Memory B cell (primary cell): ENCODE results near the gene CASP10.

Source experiments
- ATAC-seq: fragments of 150-1000 bp; cut with Tn5 transposase; 2 replicates; pipeline ENCODE4 v1.10.0; 2021; ENCODE audit warnings: low read depth, mild to moderate bottlenecking, moderate library complexity
- DNase-seq, 2 donors: peaks; one replicate each; pipeline ENCODE4 v3.0.0; 2022; ENCODE audit warnings: low spot score in 2 of 2
- H3K27ac Mint-ChIP-seq: one replicate; pipeline ENCODE4 v1.8.0; 2022; ENCODE audit warnings: mild to moderate bottlenecking, moderate library complexity, mixed read lengths
- H3K27me3 Mint-ChIP-seq: one replicate; pipeline ENCODE4 v1.8.0; 2022; ENCODE audit warnings: mixed read lengths
- H3K36me3 Mint-ChIP-seq: one replicate; pipeline ENCODE4 v1.8.0; 2022; ENCODE audit warnings: mild to moderate bottlenecking, mixed read lengths
- H3K4me1 Mint-ChIP-seq: one replicate; pipeline ENCODE4 v1.8.0; 2022; ENCODE audit warnings: mixed read lengths
- H3K4me3 Mint-ChIP-seq: one replicate; pipeline ENCODE4 v1.8.0; 2022; ENCODE audit warnings: mild to moderate bottlenecking, moderate library complexity, mixed read lengths
- H3K9me3 Mint-ChIP-seq: one replicate; pipeline ENCODE4 v1.8.0; 2022; ENCODE audit warnings: mixed read lengths

Gene CASP10

DNA sequence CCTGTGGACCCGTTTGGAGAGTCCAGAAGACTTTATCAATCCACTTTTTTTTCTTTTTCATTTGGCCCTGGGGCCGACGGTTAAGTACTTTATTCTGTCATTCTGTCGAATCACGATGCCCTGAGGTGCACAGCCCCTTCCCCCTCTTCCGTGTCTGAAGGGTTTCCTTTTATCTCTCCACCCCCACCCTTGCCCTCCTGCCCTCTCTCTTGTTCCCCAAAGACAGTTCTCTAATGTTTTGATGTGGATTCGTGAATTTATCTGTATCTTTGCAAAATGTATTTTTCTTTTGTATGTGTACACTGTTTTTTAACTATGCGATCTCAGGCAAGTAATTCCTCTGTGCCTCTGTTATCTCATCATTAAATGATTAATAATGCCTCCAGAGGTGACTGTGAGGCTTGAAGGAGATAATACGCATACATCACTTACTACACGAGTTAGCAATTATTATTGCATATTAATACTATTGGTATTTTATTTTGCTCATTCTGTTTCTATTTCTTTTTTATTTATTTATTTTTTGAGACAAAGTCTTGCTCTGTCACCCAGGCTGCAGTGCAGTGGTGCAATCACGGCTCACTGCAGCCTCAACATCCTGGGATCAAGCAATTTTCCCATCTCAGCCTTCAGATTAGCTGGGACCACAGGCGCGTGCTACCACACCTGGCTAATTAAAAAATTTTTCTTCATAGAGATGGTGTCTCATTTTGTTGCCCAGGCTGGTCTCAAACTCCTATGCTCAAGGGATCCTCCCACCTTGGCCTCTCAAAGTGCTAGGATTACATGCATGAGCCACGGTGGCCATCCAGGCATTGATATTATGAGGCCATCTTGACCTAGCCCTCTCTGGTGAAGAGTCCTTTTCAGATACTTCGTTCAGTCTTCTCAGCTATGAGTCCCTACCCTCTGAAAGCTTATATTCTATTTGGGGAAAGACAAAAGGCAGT lies 76.0 kb downstream of the CASP10 start:
- ATAC-seq (peak; percentile 4), DNase-seq (no peak)
- Mint-ChIP-seq H3K27me3 (no peaks in the 10 kb centered on the region), H3K9me3 (no peaks in the 10 kb centered on the region), H3K27ac (peak overlapping the region; percentile 99), H3K4me3 (peak overlapping the region; percentile 85), H3K36me3 (peaks cover 3% of the 10 kb centered on the region), H3K4me1 (peaks cover 38% of the 10 kb centered on the region)

DNA sequence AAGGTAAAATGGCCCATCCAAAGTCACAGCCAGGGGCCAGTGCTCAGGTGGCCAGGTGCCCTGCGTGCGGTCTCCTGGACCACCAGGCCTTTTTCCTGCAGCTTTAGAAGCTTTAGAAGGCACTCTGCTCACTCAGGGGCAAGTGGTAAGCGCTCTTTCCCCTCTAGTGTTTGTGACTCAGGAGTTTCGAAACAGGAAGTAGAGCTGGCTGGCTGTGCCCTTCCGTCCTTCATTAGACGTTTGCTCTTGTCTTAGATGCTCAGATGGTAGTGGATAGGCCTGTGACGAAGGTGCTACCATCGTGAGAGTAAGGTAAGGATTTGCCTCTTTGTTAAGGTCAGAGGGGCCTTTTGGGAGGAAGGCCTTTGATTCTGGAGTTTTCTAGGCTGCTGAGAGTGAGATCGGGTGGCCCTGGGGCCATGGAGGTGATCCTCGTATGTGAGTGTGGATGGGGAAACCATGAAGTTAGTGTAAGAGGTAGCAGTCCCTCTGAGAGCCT lies 77.4 kb downstream of the CASP10 start, which contains the start of gene CASP8:
CASP8 (plus strand) TSS at position 235 of the 499 bp plus-strand sequence. CDS start 5,951 bp downstream, outside the sequence.
- Mint-ChIP-seq H3K9me3 (no peaks in the 10 kb centered on the region), H3K27ac (peak within 1 kb of the TSS; percentile 99), H3K4me3 (peak within 1 kb of the TSS; percentile 98), H3K4me1 (peaks cover 50% of the 10 kb centered on the region), H3K36me3 (peaks cover 3% of the 10 kb centered on the region), H3K27me3 (no peaks in the 10 kb centered on the region)
- DNase-seq (peak; percentile 70 to 75), ATAC-seq (peak; percentile 49)

DNA sequence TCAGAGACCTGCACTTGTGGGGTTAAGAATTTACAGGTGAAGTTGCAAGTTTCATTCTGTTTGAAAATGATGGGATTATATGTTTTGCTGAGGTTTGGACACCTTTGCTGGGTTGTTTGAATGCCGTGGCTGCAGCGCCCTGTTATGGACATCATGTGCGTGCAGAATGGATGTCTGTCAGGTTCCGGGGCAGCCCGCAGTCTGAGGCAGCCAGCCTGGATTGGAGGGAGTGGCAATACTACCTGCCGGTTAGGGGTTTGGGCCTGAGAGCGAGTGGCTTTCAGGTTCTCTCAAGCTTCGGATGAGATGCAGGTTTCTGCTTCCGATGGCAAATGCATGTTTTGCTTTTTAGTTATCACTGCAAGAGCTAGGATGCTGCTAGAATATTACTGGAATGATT lies 78.5 kb downstream of the CASP10 start:
- ATAC-seq = no peak
- Mint-ChIP-seq H3K36me3 (peaks cover 12% of the 10 kb centered on the region), H3K4me3 (peak overlapping the region; percentile 98), H3K27me3 (no peaks in the 10 kb centered on the region), H3K27ac (peak overlapping the region; percentile 99), H3K4me1 (peaks cover 59% of the 10 kb centered on the region), H3K9me3 (no peaks in the 10 kb centered on the region)
- peak; percentile 29 to 37 for DNase-seq

DNA sequence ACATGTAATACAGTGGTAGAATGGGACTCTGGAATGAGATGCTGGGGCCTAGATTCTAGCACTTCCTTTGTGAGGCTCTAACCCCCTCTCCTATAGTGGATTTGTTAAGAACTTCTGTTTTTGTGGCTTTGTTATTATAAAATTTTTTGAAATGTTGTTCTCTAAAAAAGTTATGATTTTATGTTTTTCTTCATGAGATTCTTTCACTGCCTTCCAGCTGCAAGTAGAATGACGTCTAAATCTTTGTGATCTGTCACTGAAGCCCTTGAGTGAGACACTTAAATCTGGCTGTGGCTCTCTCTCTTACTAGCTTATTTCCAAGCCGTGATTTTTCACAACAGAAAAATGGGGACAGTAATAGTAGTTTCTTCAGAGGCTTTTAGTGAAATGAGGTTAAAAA lies 79.0 kb downstream of the CASP10 start:
- DNase-seq = no peak
- H3K27ac Mint-ChIP-seq = peak overlapping the region; percentile 99
- peaks cover 61% of the 10 kb centered on the region for H3K4me1 Mint-ChIP-seq
- no peaks in the 10 kb centered on the region for H3K27me3 Mint-ChIP-seq
- no peaks in the 10 kb centered on the region for H3K9me3 Mint-ChIP-seq
- H3K4me3 Mint-ChIP-seq = peak overlapping the region; percentile 98
- H3K36me3 Mint-ChIP-seq = peaks cover 15% of the 10 kb centered on the region
- no peak for ATAC-seq

DNA sequence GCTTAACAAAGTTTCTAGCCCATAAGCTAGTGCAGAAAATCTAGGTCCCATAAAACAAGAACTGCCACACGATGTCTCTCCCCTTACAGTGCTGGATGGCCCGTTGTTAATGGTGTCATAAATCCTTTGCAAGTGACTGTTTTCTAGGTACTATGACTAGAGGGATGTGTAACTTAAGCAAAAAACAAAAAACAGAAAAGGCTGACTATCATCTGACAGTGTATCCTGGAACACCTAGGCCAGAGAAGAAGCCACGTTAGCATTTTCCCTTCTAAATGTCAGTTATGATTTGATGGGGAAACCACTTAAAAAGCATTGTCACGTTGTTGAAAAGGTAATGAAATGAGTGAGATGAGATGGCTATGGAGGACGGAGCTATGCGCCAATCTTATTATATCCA lies 79.8 kb downstream of the CASP10 start:
- Mint-ChIP-seq H3K27me3 (no peaks in the 10 kb centered on the region), H3K36me3 (peaks cover 18% of the 10 kb centered on the region), H3K4me1 (peaks cover 58% of the 10 kb centered on the region), H3K4me3 (peak overlapping the region; percentile 84), H3K9me3 (no peaks in the 10 kb centered on the region), H3K27ac (peak overlapping the region; percentile 88)
- ATAC-seq (no peak), DNase-seq (no peak)

DNA sequence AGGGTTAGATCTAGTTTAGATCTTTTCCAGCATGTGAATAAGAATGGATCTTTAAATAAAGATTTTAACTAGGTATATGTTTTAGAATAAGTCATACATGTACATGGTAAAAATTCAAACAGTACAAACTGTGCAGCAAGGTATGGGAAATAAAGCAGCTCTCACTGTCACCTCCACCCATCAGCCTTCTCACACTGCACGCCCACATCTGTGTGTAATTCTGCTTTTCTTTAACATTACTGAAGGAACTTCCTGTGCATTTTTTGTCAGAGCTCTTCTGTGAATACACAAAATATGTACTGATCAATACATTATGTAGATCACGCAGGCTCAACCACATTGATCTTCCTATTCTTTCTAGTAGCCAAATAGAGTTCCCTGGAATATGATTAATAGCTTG lies 80.8 kb downstream of the CASP10 start:
- no peak for DNase-seq
- Mint-ChIP-seq H3K27ac (peak overlapping the region; percentile 88), H3K27me3 (no peaks in the 10 kb centered on the region), H3K4me3 (peak overlapping the region; percentile 55), H3K4me1 (peaks cover 54% of the 10 kb centered on the region), H3K9me3 (no peaks in the 10 kb centered on the region), H3K36me3 (peaks cover 21% of the 10 kb centered on the region)
- no peak for ATAC-seq

DNA sequence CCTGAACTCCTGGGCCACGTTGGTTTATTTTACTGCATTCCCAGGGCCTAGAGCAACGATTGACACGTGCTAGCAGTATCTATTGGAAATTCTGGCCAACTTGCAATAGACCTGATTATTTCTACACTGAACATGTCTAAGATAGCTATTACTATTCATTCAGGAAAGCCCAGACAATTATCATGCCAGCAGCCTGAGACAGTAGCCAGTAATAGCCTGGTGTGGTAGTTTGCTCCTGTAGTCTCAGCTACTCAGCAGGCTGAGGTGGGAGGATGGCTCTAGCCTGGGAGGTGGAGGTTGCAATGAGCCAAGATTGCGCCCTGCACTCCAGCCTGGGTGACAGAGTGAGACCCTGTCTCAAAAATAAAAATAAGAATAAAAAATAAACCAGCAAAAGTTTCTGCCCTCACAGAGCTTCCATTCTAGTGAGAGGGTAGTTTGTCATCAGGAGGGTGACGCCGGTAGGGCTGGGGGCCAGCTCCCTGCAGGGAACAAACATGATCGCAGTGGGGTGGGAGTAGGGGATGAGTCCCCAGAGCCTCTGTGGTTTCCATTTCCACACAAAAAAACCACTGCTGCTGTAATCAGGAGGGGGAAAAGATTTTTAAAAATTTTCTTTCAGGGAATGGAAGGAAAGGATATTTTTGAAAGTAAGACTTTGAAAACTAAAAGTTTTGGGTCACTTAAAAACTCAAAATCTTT lies 81.7 kb downstream of the CASP10 start:
- Mint-ChIP-seq H3K27me3 (no peaks in the 10 kb centered on the region), H3K9me3 (no peaks in the 10 kb centered on the region), H3K27ac (peak overlapping the region; percentile 88), H3K4me1 (peaks cover 54% of the 10 kb centered on the region), H3K36me3 (peaks cover 25% of the 10 kb centered on the region), H3K4me3 (no peak overlapping the region)
- ATAC-seq (no peak), DNase-seq (no peak)

DNA sequence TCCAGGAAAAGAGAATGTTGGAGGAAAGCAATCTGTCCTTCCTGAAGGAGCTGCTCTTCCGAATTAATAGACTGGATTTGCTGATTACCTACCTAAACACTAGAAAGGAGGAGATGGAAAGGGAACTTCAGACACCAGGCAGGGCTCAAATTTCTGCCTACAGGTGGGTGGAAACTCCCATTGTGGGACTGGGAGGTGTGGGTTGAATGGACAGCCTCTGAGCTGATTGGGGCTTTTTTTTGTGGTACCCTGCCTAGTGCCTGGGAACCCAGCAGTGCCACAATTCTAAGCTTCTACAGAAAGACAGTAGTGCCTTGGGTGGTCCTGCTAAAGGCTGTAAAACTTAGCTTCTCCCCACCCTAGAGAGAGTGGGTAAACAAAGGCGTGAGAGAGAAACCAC lies 83.7 kb downstream of the CASP10 start:
- Mint-ChIP-seq H3K4me3 (peak overlapping the region; percentile 5), H3K4me1 (peaks cover 50% of the 10 kb centered on the region), H3K9me3 (no peaks in the 10 kb centered on the region), H3K27ac (peak overlapping the region; percentile 49), H3K36me3 (peaks cover 29% of the 10 kb centered on the region), H3K27me3 (no peaks in the 10 kb centered on the region)
- DNase-seq = no peak
- no peak for ATAC-seq

DNA sequence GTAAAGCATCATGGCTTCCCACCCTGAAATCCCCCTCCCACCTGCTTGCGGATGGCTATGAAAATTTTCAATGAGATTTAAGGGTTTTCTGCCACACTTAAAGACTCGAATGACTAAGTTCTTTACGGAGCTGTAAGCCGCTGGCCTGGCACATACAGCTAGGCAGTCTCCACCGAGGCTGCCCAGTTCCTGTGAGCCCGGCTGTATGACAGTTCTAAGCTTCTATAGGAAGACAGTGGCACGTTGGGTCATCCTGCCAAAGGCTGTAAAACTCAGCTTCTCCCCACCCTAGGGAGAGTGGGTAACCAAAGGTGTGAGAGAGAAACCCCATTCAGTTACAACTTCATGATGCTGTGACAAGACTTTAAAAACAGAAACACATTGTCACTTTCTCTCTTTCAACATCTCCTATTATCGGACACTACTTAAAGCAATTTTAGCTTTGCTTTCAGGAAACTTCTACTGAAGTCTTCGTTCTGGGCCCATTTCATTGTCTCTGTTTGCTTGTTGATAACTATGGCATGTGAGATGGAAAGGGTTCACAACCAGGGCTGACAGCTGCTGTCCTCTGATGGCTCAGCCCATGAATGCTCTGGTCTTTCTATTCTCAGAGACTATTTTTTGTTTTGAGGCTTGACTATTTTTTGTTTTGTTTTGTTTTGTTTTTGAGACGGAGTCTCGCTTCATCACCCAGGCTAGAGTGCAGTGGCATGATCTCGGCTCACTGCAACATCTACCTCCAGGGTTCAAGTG lies 84.5 kb downstream of the CASP10 start:
- no peak for DNase-seq
- no peak overlapping the region for H3K4me3 Mint-ChIP-seq
- H3K4me1 Mint-ChIP-seq = peaks cover 51% of the 10 kb centered on the region
- no peaks in the 10 kb centered on the region for H3K27me3 Mint-ChIP-seq
- H3K9me3 Mint-ChIP-seq = no peaks in the 10 kb centered on the region
- ATAC-seq = no peak
- H3K27ac Mint-ChIP-seq = peak overlapping the region; percentile 49
- H3K36me3 Mint-ChIP-seq = peaks cover 34% of the 10 kb centered on the region

DNA sequence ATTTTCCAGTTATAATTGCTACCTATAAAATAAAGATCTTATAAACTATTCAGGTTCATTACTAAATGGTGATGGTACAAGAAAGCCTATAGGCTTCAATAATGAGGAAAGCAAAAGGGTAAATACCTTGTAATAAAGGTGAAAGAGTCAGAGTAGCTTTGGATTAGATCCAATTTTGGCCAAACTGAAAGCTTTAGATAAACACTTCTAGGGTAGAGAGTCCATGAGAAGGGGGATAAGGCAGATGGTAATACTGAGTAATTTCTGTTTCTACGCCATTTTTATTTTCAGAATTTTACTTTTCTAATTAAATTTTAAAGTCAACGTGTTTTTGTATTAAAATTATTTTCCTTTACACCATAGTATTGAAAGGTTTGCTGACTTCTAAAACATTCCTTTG lies 86.8 kb downstream of the CASP10 start:
- H3K27ac Mint-ChIP-seq = peak overlapping the region; percentile 88
- DNase-seq (no peak), ATAC-seq (no peak)
- H3K9me3 Mint-ChIP-seq = no peaks in the 10 kb centered on the region
- no peak overlapping the region for H3K4me3 Mint-ChIP-seq
- no peaks in the 10 kb centered on the region for H3K27me3 Mint-ChIP-seq
- H3K4me1 Mint-ChIP-seq = peaks cover 33% of the 10 kb centered on the region
- H3K36me3 Mint-ChIP-seq = peaks cover 44% of the 10 kb centered on the region

DNA sequence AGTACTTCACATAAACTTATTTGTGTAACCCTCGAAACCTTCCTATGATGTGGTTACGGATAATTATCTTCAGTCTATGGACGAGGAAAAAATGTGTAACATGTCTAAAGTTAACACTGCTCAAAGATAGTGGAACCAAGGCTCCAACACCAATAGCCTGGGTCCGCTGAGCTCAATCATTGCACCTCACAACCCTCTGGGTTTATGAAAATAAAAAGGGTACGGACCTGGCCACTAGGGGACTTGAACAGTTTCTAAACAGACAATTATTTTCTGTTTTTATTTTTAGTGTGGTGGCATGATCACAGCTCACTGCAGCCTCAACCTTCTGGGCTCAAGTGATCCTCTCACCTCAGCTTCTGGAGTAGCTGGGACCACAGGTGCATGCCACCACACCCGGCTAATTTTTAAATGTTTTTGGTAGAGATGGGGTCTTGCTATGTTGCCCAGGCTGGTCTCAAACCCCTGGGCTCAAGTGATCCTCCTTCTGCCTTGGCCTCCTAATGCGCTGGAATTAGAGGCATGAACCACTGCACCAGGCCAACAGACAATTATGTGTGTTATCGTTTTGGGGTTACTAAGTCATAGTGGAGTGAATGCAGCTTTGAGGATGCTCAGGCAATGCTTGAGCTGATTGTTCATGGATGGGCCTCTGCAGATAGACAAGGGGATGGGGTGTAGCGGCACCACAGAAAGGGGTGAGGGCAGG lies 87.5 kb downstream of the CASP10 start:
- ATAC-seq (no peak), DNase-seq (no peak)
- H3K36me3 Mint-ChIP-seq = peaks cover 47% of the 10 kb centered on the region
- peak overlapping the region; percentile 88 for H3K27ac Mint-ChIP-seq
- no peak overlapping the region for H3K4me3 Mint-ChIP-seq
- H3K9me3 Mint-ChIP-seq = no peaks in the 10 kb centered on the region
- H3K27me3 Mint-ChIP-seq = no peaks in the 10 kb centered on the region
- H3K4me1 Mint-ChIP-seq = peaks cover 28% of the 10 kb centered on the region

DNA sequence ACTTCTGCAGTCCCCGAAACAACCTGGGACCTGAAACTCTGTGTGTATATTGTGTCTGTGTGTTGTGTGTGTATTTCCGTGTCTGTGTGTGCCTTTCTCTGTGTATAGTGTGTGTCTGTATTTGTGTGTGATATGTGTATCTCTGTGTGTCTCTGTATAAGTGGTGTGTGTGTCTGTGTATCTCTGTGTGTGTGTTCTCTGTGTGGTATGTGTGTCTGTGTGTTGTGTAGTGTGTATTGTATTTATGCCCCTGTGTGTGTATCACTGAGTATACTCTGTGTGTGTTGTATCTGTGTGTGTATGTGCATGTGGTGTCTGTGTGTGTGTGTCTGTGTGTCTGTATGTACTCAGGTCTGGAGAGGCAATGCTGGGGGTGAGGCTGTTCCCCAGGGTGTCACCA lies 89.0 kb downstream of the CASP10 start:
- Mint-ChIP-seq H3K4me1 (peaks cover 15% of the 10 kb centered on the region), H3K27ac (peak overlapping the region; percentile 88), H3K9me3 (no peaks in the 10 kb centered on the region), H3K4me3 (no peak overlapping the region), H3K27me3 (no peaks in the 10 kb centered on the region), H3K36me3 (peaks cover 42% of the 10 kb centered on the region)
- DNase-seq = no peak
- ATAC-seq = no peak

DNA sequence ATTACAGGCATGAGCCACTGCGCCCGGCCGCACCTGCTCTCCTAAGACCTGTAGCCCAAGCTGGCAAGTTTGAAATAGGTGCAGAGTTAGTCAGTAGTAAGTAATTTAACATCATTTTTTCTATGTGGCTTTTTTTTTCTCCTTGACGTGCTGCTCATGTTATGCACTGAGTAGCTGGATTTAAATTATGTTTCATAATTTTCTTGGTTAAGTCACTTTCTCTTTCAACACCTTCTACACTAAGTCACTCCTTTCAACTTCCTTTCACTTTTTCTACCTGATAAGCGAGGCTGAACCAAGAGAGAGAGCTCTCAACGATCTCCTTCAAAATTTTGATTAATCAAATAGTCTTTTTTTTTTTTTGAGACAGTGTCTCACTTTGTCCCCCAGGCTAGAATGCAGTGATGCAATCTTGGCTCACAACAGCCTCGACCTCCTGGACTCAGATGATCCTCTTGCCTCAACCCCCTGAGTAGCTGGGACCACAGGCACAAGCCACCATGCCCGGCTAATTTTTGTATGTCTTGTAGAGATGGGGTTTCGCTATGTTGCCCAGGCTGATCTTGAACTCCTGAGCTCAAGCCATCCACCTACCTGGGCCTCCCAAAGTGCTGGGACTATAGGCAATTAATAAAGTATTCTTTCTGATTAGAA lies 90.5 kb downstream of the CASP10 start:
- ATAC-seq = no peak
- DNase-seq = no peak
- peaks cover 42% of the 10 kb centered on the region for H3K36me3 Mint-ChIP-seq
- H3K4me3 Mint-ChIP-seq = no peak overlapping the region
- no peaks in the 10 kb centered on the region for H3K9me3 Mint-ChIP-seq
- peak overlapping the region; percentile 76 for H3K27ac Mint-ChIP-seq
- no peaks in the 10 kb centered on the region for H3K27me3 Mint-ChIP-seq
- peaks cover 12% of the 10 kb centered on the region for H3K4me1 Mint-ChIP-seq
